Pons (tissue), 1 donor: ENCODE results near the gene ECSCR.
"Not testable (repeated sequence)": the region's sequence is repeated elsewhere in the genome, so short reads cannot be mapped to it uniquely, and the experiment has no call there.

Source experiments
- DNase-seq: peaks from one replicate; pipeline ENCODE4 v3.0.0-alpha.2; 2016; ENCODE audit warnings: low spot score

Gene ECSCR

GRCh38 chr5:139410993-139411828, 51.3 kb downstream of the ECSCR start:
- no peak for DNase-seq

- no peak for DNase-seq
These were observed 52.2 kb downstream of the ECSCR start for GRCh38 chr5:139410121-139410992.

DNA sequence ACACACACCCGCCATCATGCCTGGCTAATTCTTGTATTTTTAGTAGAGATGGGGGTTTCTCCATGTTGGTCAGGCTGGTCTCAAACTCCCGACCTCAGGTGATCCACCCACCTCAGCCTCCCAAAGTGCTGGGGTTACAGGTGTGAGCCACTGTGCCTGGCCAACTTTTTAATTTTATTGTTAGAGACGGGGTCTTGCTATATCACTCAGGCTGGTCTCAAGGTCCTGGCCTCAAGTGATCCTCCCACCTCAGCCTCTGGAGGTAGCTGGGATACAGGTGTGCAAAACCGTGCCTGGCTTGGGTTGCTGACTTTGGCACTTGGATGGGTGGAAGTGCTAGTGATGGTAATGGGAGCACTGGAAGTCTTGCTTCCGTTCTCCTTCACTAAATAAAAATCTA, 53.4 kb downstream of the ECSCR start:
- DNase-seq, result not testable (repeated sequence)

DNA sequence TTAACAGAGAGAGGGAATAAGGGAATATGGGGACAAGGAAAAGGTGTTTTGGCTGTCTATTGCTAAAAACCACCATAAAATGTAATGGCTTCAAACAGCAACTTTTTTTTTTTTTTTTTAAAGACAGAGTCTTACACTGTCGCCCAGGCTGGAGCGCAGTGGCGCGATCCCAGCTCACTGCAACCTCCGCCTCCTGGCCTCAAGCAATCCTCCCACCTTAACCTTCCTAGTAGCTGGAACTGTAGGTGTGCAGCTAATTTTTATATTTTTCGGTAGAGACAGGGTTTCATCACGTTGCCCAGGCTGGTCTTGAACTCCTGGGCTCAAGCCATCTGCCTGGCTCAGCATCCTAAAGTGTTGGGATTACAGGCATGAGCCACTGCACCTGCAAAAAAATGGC, 54.4 kb downstream of the ECSCR start:
- DNase-seq, result no peak

- DNase-seq, result no peak
These were observed 55.0 kb downstream of the ECSCR start for GRCh38 chr5:139407517-139407916.

GRCh38 chr5:139406963-139407362, 55.6 kb downstream of the ECSCR start:
- DNase-seq, result no peak

- DNase-seq, result no peak
These were observed 58.1 kb downstream of the ECSCR start for GRCh38 chr5:139404484-139404840.

DNA sequence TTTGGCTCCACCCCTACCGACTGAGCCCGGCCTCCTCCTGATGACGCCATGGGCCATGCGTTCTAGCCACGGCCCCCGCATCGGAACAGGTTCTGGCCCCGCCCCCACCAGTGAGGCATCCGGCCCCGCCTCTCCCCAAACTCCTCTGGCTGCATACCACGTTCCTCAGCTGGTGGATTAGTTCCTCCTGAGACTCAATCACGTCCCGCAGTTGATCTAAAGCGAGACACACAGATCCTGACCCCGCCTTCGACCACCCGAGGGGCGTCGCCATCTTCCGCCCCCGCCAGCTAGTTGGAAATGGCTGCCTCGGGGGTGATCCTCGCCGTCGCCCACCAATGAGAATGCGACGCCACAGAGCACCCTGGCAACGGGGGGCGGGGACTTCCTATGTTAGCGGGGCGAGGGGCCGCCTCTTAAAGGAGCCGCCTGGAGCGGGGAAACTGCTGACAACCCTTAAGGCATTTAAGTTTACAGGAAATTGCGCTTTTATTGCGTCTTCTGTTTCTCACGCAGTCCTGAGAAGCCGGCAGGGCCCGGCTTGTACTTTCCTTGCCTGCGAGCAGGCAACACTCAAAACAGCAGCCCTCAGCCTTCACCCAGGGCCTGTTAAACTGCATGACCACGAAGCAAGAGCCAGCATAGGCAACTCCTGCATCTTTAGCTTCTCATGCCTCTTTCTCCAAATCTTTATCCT, 58.6 kb downstream of the ECSCR start, which contains the start of gene SPATA24:
TSS of gene SPATA24 (minus strand) at position 303 of the 697 bp plus-strand sequence. CDS start at position 274, 29 bp downstream.
- peak; percentile 96 for DNase-seq

DNA sequence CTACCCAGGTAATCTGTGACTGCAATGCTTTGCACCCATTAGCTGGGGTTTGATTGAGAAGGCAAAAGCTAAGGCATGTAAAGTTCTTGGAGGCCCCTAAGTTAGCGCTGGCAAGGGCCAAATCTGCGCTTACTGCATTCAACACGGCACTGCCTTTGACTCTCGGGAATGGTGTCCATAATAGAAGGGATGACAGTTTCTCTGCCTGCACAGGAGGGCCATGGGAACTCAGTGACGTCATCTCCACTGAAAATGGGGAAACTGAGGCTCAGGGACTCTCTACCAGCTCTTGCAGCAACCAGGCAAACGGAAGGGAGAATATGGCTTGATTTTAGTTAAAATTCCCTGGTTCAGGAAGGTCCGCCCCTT, 59.1 kb downstream of the ECSCR start:
- no peak for DNase-seq

DNA sequence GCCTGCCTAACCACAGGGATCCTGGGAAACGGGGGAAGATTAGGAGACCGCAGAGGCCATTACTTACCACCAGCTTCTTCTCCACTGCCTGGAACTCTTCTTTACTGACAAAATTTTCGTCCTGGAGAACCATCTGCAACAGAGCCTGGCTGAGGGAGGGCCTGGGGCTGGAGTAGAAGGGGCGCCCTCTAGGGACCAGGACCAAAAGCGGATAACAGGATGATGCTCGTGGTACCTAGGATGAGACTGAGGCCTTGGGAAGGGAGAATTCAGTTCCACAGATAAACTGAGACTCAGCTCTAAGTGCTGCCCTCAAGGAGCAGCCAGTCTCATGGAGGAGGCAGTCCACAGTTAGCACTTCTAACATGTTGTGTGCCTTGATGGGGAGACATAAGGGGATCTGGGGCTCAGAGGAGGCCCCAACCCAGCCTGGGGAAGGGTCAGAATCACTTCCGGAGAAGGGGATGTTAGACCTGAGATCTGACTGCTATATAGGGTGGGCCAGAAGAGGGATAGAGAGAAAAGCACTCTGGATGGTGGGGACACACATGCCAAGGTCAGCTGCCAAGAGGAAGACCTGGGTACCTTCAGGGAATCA, 59.9 kb downstream of the ECSCR start:
- DNase-seq, result no peak

DNA sequence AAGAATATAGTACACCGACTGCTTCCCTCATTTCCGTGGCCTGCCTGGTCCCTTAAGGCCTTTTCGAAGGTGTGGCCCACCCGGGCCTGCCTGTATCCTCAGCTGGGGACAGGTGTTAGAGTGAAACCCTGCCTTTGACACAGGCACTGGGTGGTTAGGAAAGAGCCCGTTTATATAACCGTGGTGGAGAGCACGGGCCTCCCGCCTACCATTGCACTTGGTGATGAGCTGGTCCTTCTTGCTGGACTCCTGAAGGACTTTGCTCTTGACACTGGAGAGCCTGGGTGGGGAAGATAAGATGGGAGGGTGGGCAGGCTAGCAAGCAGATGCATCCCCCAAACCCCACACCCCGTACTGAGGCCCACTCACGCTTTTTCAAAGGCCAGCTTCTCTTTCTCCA, 61.0 kb downstream of the ECSCR start:
- no peak for DNase-seq

DNA sequence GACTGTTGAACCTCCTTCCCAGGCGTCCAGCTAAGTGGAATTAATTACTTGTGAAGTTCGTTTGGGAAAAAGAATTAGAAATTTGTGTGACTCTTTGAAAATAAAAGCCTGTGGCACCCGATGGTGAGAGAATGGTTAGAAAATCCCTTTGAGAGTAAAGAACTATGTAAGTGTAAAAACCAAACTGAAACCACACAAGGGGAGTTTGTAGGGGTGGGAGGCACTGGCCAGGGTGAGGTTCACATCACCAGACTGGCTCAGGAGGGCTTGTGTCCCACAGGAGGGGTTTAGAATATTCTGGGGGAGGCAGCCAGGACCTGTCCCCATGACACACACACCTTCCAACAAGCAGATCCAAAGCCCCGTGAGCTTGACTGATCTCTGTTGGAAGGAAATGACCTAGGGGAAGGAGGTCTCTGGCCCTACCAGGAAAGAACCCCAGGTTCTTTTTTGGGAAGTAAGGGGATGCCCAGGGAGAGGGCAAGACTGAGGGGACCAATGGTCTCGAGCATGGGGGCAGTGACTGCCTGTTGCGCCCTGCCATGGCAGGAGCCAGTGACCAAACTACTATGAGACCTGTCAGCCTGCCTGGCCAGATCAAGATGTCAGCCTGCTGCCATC, 62.9 kb downstream of the ECSCR start:
- DNase-seq, result no peak
